ENCODE data around the gene RNU2-63P.

DNA sequence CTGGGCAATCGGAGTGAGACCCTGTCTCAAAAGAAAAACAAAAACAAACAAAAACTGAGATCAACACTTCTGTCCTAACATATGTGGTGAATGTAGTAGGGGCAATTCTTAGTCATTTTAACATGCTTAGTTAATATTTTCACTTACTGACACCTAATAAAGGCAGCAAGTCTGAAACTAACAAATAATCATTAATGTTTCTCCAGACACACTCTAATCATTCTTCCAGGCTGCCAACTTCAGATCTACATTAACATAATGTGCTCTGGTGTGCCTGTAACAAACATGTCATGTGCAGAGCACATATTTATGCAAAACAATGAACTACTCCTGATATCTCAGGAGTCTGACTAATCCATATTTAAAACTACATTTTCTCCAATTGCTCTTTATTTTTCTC lies 33.3 kb upstream of the RNU2-63P start:
- TF ChIP-seq, protein P1, sequence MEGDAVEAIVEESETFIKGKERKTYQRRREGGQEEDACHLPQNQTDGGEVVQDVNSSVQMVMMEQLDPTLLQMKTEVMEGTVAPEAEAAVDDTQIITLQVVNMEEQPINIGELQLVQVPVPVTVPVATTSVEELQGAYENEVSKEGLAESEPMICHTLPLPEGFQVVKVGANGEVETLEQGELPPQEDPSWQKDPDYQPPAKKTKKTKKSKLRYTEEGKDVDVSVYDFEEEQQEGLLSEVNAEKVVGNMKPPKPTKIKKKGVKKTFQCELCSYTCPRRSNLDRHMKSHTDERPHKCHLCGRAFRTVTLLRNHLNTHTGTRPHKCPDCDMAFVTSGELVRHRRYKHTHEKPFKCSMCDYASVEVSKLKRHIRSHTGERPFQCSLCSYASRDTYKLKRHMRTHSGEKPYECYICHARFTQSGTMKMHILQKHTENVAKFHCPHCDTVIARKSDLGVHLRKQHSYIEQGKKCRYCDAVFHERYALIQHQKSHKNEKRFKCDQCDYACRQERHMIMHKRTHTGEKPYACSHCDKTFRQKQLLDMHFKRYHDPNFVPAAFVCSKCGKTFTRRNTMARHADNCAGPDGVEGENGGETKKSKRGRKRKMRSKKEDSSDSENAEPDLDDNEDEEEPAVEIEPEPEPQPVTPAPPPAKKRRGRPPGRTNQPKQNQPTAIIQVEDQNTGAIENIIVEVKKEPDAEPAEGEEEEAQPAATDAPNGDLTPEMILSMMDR (IDR thresholded peaks at IDR 0.05): no peak
- TF ChIP-seq POLR2A (IDR thresholded peaks at IDR 0.05): no peak
